Neuron (in vitro differentiated cells): Measurements from ENCODE around the gene ZNF181.

ENCODE experiments used
- H2AFZ ChIP-seq: one replicate; pipeline ENCODE4 v1.6.1; 2013; ENCODE audit warnings: low read depth, mild to moderate bottlenecking, inconsistent platforms, low read length, moderate library complexity
- H3K27me3 ChIP-seq: one replicate; pipeline ENCODE4 v1.6.1; 2013; ENCODE audit warnings: low read length; ENCODE audit not compliant: insufficient read depth
- H3K36me3 ChIP-seq: one replicate; pipeline ENCODE4 v1.6.1; 2013; ENCODE audit warnings: low read length; ENCODE audit not compliant: insufficient read depth
- H3K4me1 ChIP-seq: one replicate; pipeline ENCODE4 v1.6.1; 2013; ENCODE audit warnings: low read length; ENCODE audit not compliant: insufficient read depth
- H3K4me3 ChIP-seq: 2 replicates; pipeline ENCODE4 v1.5.1; 2013; ENCODE audit warnings: mild to moderate bottlenecking, low read length, moderate library complexity
- H3K9me3 ChIP-seq: one replicate; pipeline ENCODE4 v1.6.1; 2013; ENCODE audit warnings: low read length

The ZNF181 gene

DNA sequence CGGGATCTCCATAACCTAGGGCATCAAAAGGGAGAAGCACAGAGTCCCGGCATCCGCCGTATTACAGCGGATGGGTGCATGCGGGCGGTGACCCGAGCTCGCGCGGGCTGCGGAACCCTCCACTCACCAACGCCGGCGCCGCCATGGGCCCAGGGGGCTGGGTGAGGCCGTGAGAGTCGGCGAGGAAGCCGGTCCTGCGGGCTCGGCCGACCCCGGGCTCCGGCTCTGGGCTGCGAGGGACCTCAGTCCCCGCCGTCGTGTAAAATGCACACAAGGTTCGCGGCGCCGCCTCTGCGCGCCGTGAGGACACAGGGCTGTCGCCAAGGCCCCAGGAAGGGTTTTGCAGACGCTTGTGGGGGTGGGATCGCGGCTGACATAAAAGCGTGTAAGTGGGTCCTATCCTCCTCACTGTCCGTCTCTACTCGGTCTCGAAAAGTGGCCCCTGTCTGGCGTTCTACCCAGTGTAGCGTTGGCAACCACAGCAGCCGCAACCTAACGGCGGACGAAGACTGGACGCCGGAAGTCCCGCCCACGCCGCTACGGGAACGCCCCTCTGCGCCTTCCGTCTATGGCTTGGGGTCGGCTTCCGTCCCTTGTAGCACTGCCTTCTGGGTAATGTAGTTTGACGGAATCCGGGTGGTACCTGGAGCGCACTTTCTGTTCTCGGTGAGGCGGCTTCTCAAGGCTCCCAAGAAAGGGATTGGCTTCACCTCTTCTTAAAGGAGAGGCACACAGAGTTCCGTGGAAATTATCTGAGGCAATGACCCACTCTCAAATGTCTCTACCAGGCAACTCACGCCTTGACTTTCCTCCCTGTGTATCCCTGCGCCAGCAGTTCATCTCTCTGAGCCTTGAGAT is 38.9 kb downstream of the ZNF181 start, which contains the start of gene ZNF599:
Gene ZNF599 (minus strand): TSS at position 519 of the 858 bp plus-strand sequence. CDS start 374 bp downstream, at position 145.
- Histone ChIP-seq H3K4me1 (no peaks in the 10 kb centered on the region), H3K27me3 (no peaks in the 10 kb centered on the region), H2AFZ (peak within 1 kb of the TSS; percentile 77), H3K9me3 (peaks cover 32% of the 10 kb centered on the region), H3K36me3 (peaks cover 15% of the 10 kb centered on the region), H3K4me3 (peak within 1 kb of the TSS; percentile 84)

DNA sequence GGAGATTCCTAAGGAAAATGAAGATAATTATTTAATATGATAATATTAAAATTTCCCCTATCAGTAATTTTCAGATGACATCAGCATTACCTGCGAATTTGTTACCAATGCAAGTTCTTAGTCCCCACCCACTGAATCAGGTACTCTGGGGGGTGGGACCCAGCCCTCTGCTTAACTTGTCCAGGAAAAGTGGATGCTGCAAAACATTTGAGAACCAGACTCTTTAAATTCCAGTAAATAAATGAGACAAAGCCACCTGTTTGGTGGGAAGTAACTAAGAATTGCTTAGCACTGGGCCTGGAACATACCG is 39.5 kb downstream of the ZNF181 start:
- peaks cover 11% of the 10 kb centered on the region for H3K36me3 ChIP-seq
- H3K4me1 ChIP-seq = no peaks in the 10 kb centered on the region
- peaks cover 28% of the 10 kb centered on the region for H3K9me3 ChIP-seq
- H3K27me3 ChIP-seq = no peaks in the 10 kb centered on the region
- peak overlapping the region; percentile 77 for H2AFZ ChIP-seq
- H3K4me3 ChIP-seq = peak overlapping the region; percentile 84

GRCh38 chr19:34774857-34775256 is 40.8 kb downstream of the ZNF181 start:
- H3K4me1 ChIP-seq = no peaks in the 10 kb centered on the region
- no peaks in the 10 kb centered on the region for H3K27me3 ChIP-seq
- peaks cover 17% of the 10 kb centered on the region for H3K9me3 ChIP-seq
- no peak overlapping the region for H3K4me3 ChIP-seq
- no peak overlapping the region for H2AFZ ChIP-seq
- no peaks in the 10 kb centered on the region for H3K36me3 ChIP-seq

DNA sequence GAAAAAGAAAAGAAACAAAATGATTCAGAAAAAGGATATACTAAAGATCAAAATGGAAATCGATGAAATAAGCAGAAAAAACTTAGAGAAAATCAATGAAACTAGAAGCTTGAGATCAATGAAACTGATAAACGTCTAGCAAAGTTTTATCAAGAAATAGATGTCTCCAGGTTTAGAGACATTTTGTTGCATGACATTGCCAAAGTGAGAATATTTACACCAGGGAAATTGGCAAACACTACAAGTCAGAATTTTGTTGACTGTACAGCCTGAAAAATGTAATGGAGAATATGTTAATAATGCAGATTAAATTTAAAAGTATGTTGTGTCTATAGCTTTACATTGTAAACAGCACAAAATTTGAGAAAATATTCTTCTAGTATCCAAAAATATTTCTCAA is 44.3 kb downstream of the ZNF181 start:
- no peaks in the 10 kb centered on the region for H3K36me3 ChIP-seq
- H3K4me3 ChIP-seq = no peak overlapping the region
- no peaks in the 10 kb centered on the region for H3K27me3 ChIP-seq
- H3K4me1 ChIP-seq = no peaks in the 10 kb centered on the region
- peaks cover 6% of the 10 kb centered on the region for H3K9me3 ChIP-seq
- H2AFZ ChIP-seq = no peak overlapping the region

DNA sequence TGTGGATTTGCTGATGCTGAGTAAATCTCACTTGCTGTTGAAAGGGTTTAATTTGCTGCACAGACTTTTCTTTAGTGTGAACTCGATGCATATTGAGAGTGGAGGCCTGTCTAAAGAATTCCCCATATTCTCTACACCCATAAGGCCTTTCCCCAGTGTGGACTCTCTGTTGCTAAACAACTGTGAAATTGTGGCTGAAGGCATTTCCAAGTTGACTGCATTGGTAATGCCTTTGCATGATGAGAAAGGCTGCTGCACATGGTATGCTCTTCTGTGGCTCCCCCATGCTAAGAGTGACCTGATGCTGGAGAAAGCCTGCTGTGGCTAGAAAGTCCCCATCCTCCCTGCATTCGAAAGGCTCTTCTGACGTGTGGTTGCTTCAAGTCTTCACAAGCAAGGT is 45.6 kb downstream of the ZNF181 start:
- no peak overlapping the region for H3K4me3 ChIP-seq
- H3K27me3 ChIP-seq = peaks cover 3% of the 10 kb centered on the region
- no peak overlapping the region for H2AFZ ChIP-seq

GRCh38 chr19:34786236-34786635 is 52.2 kb downstream of the ZNF181 start:
- H3K9me3 ChIP-seq = peaks cover 3% of the 10 kb centered on the region
- H3K4me3 ChIP-seq = no peak overlapping the region
- H3K4me1 ChIP-seq = peaks cover 11% of the 10 kb centered on the region
- H2AFZ ChIP-seq = no peak overlapping the region
- H3K36me3 ChIP-seq = no peaks in the 10 kb centered on the region
- peaks cover 7% of the 10 kb centered on the region for H3K27me3 ChIP-seq

More for the DNA sequence above, 45.6 kb downstream of the ZNF181 start:
- no peaks in the 10 kb centered on the region for H3K4me1 ChIP-seq
- peaks cover 9% of the 10 kb centered on the region for H3K9me3 ChIP-seq
- H3K36me3 ChIP-seq = no peaks in the 10 kb centered on the region

DNA sequence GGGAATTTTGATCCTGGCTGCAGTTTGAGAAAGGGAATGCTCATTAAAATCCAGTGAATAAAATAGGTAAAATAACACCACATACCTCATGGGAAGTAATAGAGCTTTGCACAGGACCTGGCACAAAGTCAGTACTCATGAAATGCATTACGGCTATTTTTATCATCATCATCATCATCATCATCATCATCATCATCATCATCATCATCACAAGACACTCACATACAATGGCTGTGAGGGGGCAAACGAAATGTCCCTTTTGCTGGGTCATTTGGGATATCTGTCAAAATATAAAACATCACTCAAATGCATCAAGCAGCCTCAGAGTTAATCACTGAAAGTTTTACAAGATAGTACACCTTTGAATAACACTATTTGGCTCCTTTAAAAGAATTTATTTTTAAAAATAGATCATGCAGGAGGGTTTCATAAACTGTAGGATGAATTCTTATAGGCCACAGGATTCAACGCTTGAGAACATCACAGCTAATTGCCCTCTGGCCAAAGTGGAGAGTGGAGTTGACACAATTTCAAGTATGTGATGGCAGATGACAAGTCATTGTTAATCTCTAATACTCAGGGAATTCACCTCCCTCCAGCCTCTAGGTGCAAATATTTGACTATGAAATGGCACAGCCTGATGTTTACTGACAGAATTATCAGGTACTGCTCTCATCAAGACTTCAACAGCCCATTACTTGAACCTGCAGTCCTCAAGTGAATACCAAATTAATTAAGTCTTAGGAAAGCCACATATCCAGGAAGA is 53.2 kb downstream of the ZNF181 start:
- Histone ChIP-seq H3K27me3 (peaks cover 7% of the 10 kb centered on the region), H3K4me3 (no peak overlapping the region), H2AFZ (no peak overlapping the region), H3K9me3 (peaks cover 3% of the 10 kb centered on the region), H3K36me3 (no peaks in the 10 kb centered on the region), H3K4me1 (peaks cover 11% of the 10 kb centered on the region)

GRCh38 chr19:34788074-34788473 is 54.0 kb downstream of the ZNF181 start:
- Histone ChIP-seq H3K9me3 (peaks cover 3% of the 10 kb centered on the region), H2AFZ (no peak overlapping the region), H3K27me3 (peaks cover 7% of the 10 kb centered on the region)

GRCh38 chr19:34793565-34793964 is 59.5 kb downstream of the ZNF181 start:
- Histone ChIP-seq H3K36me3 (no peaks in the 10 kb centered on the region), H2AFZ (no peak overlapping the region), H3K9me3 (peaks cover 2% of the 10 kb centered on the region), H3K27me3 (peaks cover 3% of the 10 kb centered on the region), H3K4me3 (peak overlapping the region; percentile 5), H3K4me1 (peaks cover 11% of the 10 kb centered on the region)

More at GRCh38 chr19:34788074-34788473, 54.0 kb downstream of the ZNF181 start:
- no peaks in the 10 kb centered on the region for H3K36me3 ChIP-seq
- no peak overlapping the region for H3K4me3 ChIP-seq
- H3K4me1 ChIP-seq = peaks cover 11% of the 10 kb centered on the region

DNA sequence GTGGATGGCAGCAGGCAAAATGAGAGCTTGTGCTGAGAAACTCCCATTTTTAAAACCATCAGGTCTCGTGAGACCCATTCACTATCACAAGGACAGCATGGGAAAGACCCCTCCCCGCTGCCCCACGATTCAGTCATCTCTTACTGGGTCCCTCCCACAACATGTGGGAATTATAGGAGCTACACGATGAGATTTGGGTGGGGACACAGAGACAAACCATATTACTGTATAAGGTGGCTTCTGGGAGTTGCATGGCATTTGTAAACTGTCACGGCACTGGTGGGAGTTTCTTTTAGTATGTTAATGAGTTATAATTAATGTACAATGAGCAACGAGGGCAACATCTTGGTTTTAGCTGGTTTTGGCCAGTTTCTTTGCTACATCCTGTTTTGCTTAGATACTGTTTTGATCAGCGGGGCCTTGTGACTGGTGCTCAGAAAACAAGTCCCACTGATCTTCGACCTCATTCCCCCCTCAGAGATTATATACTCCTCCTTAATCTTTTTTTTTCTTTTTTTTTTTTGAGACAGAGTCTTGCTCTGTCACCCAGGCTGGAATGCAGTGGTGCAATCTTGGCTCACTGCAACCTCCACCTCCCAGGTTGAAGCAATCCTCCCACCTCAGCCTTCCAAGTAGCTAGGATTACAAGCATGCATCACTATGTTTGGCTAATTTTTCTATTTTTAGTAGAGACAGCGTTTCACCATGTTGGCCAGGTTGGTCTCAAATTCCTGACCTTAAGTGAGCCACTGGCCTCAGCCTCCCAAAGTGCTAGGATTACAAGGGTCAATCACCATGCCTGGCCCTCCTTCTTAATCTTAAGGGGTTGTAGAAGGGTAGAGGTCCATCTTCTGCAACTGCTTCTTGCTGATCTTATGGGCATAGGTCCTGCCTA is 60.3 kb downstream of the ZNF181 start:
- Histone ChIP-seq H3K4me1 (peaks cover 11% of the 10 kb centered on the region), H3K36me3 (no peaks in the 10 kb centered on the region), H3K4me3 (no peak overlapping the region), H3K9me3 (peaks cover 2% of the 10 kb centered on the region), H2AFZ (no peak overlapping the region), H3K27me3 (peaks cover 3% of the 10 kb centered on the region)
